T-helper 17 cell (primary cell): Measurements from ENCODE around the gene DGKA. TPM values are rescaled to one million over a fixed set of nuclear protein-coding genes. Genes with fewer than 3 reads are reported as not detected.
A peak's percentile ranks its signal among the peaks of the same experiment; 100 is the strongest.
"Not testable (repeated sequence)": the region's sequence is repeated elsewhere in the genome, so short reads cannot be mapped to it uniquely, and the experiment has no call there.

ENCODE experiments used
- ATAC-seq: fragments of 150-1000 bp; cut with Tn5 transposase; 2 replicates; pipeline ENCODE4 v1.10.0; 2021; ENCODE audit warnings: mild to moderate bottlenecking, moderate library complexity
- DNase-seq, 3 donors: peaks; one replicate each; pipeline versions ENCODE4 v3.0.0 to v3.0.0-alpha.2; 2020 to 2021
- H3K9me3 ChIP-seq: one replicate; pipeline ENCODE4 v1.7.0; 2013; ENCODE audit warnings: low read length, mild to moderate bottlenecking; ENCODE audit not compliant: control insufficient read depth, poor library complexity, severe bottlenecking
- H3K27ac Mint-ChIP-seq: one replicate; pipeline ENCODE4 v1.8.0; 2022; ENCODE audit warnings: mild to moderate bottlenecking, moderate library complexity, mixed read lengths
- H3K27me3 Mint-ChIP-seq: one replicate; pipeline ENCODE4 v1.8.0; 2022; ENCODE audit warnings: mixed read lengths
- H3K36me3 Mint-ChIP-seq: one replicate; pipeline ENCODE4 v1.8.0; 2022; ENCODE audit warnings: low read depth, mixed read lengths
- H3K4me1 Mint-ChIP-seq: one replicate; pipeline ENCODE4 v1.8.0; 2022; ENCODE audit warnings: mild to moderate bottlenecking, mixed read lengths
- H3K4me3 Mint-ChIP-seq: one replicate; pipeline ENCODE4 v1.8.0; 2022; ENCODE audit warnings: mild to moderate bottlenecking, moderate library complexity, mixed read lengths
- total RNA-seq, 4 donors: library from RNA in 2 of 4; stranded (reverse) in 2 of 4; gene quantifications; one replicate each; pipeline ENCODE4 v1.2.3 and lab custom pipeline; 2022 to 2026

The DGKA gene
- total RNA-seq, 2 donors from 2014 or later = 870 to 1,080 TPM

- H3K36me3 Mint-ChIP-seq, ATAC-seq, H3K9me3 ChIP-seq, H3K27ac Mint-ChIP-seq, DNase-seq, H3K27me3 Mint-ChIP-seq, H3K4me3 Mint-ChIP-seq, H3K4me1 Mint-ChIP-seq: not testable (repeated sequence)
Observed at GRCh38 chr12:55999522-55999921, 68.6 kb downstream of the DGKA start.

- DNase-seq, H3K36me3 Mint-ChIP-seq, H3K27ac Mint-ChIP-seq, H3K9me3 ChIP-seq, H3K4me3 Mint-ChIP-seq, H3K27me3 Mint-ChIP-seq, ATAC-seq: not testable (repeated sequence)
- H3K4me1 Mint-ChIP-seq = peaks cover 11% of the 10 kb centered on the region
Observed at GRCh38 chr12:55999999-56000540, 69.1 kb downstream of the DGKA start.

- no peaks in the 10 kb centered on the region for H3K36me3 Mint-ChIP-seq
- ATAC-seq (no peak), DNase-seq (no peak)
- no peak overlapping the region for H3K4me3 Mint-ChIP-seq
- H3K27ac Mint-ChIP-seq = peak overlapping the region; percentile 45
- no peaks in the 10 kb centered on the region for H3K9me3 ChIP-seq
- H3K4me1 Mint-ChIP-seq = peaks cover 12% of the 10 kb centered on the region
- H3K27me3 Mint-ChIP-seq = peaks cover 4% of the 10 kb centered on the region
Observed at GRCh38 chr12:56001487-56002100, 70.6 kb downstream of the DGKA start.

DNA sequence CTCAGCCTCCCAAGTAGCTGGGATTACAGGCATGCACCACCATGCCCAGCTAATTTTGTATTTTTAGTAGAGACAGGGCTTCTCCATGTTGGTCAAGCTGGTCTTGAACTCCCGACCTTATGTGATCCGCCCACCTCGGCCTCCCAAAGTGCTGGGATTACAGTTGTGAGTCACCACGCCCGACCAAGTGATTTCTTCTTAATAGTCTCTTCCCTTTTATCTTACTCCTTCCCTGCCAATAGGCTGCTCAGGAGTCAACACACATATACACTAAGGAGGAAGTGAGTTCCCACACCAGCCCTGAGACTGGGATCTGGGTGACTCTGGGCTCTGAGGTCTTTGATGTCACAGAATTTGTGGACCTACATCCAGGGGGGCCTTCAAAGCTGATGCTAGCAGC lies 72.4 kb downstream of the DGKA start:
- not testable (repeated sequence) for H3K27me3 Mint-ChIP-seq, H3K4me3 Mint-ChIP-seq, H3K9me3 ChIP-seq, ATAC-seq, H3K27ac Mint-ChIP-seq, H3K36me3 Mint-ChIP-seq, DNase-seq
- peaks cover 19% of the 10 kb centered on the region for H3K4me1 Mint-ChIP-seq

Other genes starting within 250 kb of the DGKA start
- 1 to 10 TPM in 1 of 2 donors, under 1 TPM in 1; 0.70 to 1.4 TPM for gene ITGA7, start 223.3 kb upstream of the DGKA start, total RNA-seq
- gene BLOC1S1, start 215.1 kb upstream of the DGKA start, total RNA-seq = 10 to 100 TPM; 41.1 to 42.0 TPM
- gene RDH5, start 210.8 kb upstream of the DGKA start, total RNA-seq = 10 to 100 TPM; 12.9 to 13.8 TPM
- 10 to 100 TPM; 83.3 to 83.9 TPM for gene CD63, start 202.2 kb upstream of the DGKA start, total RNA-seq
- 1 to 10 TPM; 6.7 to 9.5 TPM for gene GDF11, start 188.0 kb upstream of the DGKA start, total RNA-seq
- 10 to 100 TPM; 37.3 to 38.5 TPM for gene SARNP, start 113.4 kb upstream of the DGKA start, total RNA-seq
- 10 to 100 TPM; 16.3 to 20.5 TPM for gene ORMDL2, start 113.1 kb upstream of the DGKA start, total RNA-seq
- 10 to 100 TPM; 15.2 to 20.5 TPM for gene DNAJC14, start 101.6 kb upstream of the DGKA start, total RNA-seq
- gene MMP19, start 88.2 kb upstream of the DGKA start, total RNA-seq = not detected
- gene PYM1, start 3.3 kb upstream of the DGKA start, total RNA-seq = 10 to 100 TPM; 21.9 to 23.3 TPM
- under 1 TPM in 1 of 2 donors, not detected in 1; 0.63 TPM for gene PMEL, start 34.9 kb downstream of the DGKA start, total RNA-seq
- gene CDK2, start 35.7 kb downstream of the DGKA start, total RNA-seq = 10 to 100 TPM; 12.2 to 18.7 TPM
- 10 to 100 TPM; 56.4 to 57.0 TPM for gene RAB5B, start 42.9 kb downstream of the DGKA start, total RNA-seq
- gene SUOX, start 66.1 kb downstream of the DGKA start, total RNA-seq = 1 to 10 TPM; 1.5 to 2.2 TPM
- gene IKZF4, start 89.9 kb downstream of the DGKA start, total RNA-seq = 1 to 10 TPM; 3.9 to 9.4 TPM
- 10 to 100 TPM; 46.9 to 72.3 TPM for gene RPS26, start 110.8 kb downstream of the DGKA start, total RNA-seq
- under 1 TPM; 0.60 to 0.80 TPM for gene ERBB3, start 149.0 kb downstream of the DGKA start, total RNA-seq
- gene PA2G4, start 173.4 kb downstream of the DGKA start, total RNA-seq = 10 to 100 TPM; 62.0 to 76.2 TPM
- 1,000 to 10,000 TPM; 5,484 to 5,668 TPM for gene RPL41, start 185.5 kb downstream of the DGKA start, total RNA-seq
- gene ZC3H10, start 187.1 kb downstream of the DGKA start, total RNA-seq = 1 to 10 TPM; 6.8 to 8.7 TPM
- gene ESYT1, start 197.1 kb downstream of the DGKA start, total RNA-seq = 100 to 1,000 TPM; 178 to 211 TPM
- 1 to 10 TPM; 5.4 to 9.0 TPM for gene MYL6B, start 221.4 kb downstream of the DGKA start, total RNA-seq
- gene MYL6, start 227.2 kb downstream of the DGKA start, total RNA-seq = 100 to 1,000 TPM; 741 to 784 TPM